K562 (cell line): ENCODE data around the gene CDKN2AIP. TPM values are rescaled to one million over a fixed set of nuclear protein-coding genes. Genes with fewer than 3 reads are reported as not detected.
A peak's percentile ranks its signal among the peaks of the same experiment; 100 is the strongest.

Experiments
- ATAC-seq: fragments of 200-7000 bp; cut with Tn5 transposase; 3 replicates; pipeline ENCODE4 v1.9.1; 2020; ENCODE audit warnings: moderate library complexity
- BruUV-seq: library from RNA; stranded (reverse); fragments of 400-500 nt; replicated peaks from 2 replicates; lab custom pipeline; 2021; lab: Mats Ljungman, UMichigan
- CTCF ChIA-PET: fragments of 300-600 bp; formaldehyde crosslinking; extraction: SDS; loops from one replicate; lab custom pipeline; 2021; ENCODE audit warnings: low intra/inter-chr PET ratio; lab: Yijun Ruan, JAX
- POLR2A ChIA-PET: fragments of 300-600, 350-650 bp; sonication (Branson Sonifier 250); formaldehyde crosslinking; extraction: SDS; loops from one replicate; lab custom pipeline; 2021; ENCODE audit warnings: antibody characterized with exemption, inconsistent platforms; lab: Yijun Ruan, JAX
- DNase-seq, 4 experiments: peaks; one replicate each; pipeline versions ENCODE4 v3.0.0 to v3.0.0-alpha.2; 2011 to 2018; ENCODE audit warnings: low spot score in 3 of 4, mixed read lengths in 3 of 4; ENCODE audit errors: extremely low read depth in 1 of 4
- FAIRE-seq: peaks from 2 replicates; lab custom pipeline; 2011; peaks lifted over from hg19 to GRCh38; lab: Jason Lieb, UNC
- H2AFZ ChIP-seq: 2 replicates; pipeline ENCODE4 v1.6.0; 2011; ENCODE audit warnings: low read depth, low read length, control low read depth, inconsistent platforms
- H3K27ac ChIP-seq: fragments of 200-600 bp; 3 replicates; pipeline ENCODE4 v1.8.0; 2011; ENCODE audit warnings: low read depth, mild to moderate bottlenecking, control low read depth, inconsistent platforms, low read length, moderate library complexity, mixed read lengths; ENCODE audit errors: extremely low read depth
- H3K27me3 ChIP-seq, 2 experiments: fragments of 300-600 bp in 1 of 2; 2 replicates in 1 of 2; 3 replicates in 1 of 2; pipeline versions ENCODE4 v1.6.0 to v1.8.0; 2011; ENCODE audit warnings: inconsistent platforms in 2 of 2, low read length in 2 of 2, mild to moderate bottlenecking in 1 of 2, mixed read lengths in 1 of 2, moderate library complexity in 1 of 2; ENCODE audit not compliant: control insufficient read depth in 2 of 2, insufficient read depth in 2 of 2
- H3K36me3 ChIP-seq: fragments of 300-600 bp; 3 replicates; pipeline ENCODE4 v1.8.0; 2011; ENCODE audit warnings: mild to moderate bottlenecking, low read length, inconsistent platforms; ENCODE audit not compliant: control insufficient read depth, insufficient read depth
- H3K4me1 ChIP-seq, 2 experiments: fragments of 200-600 bp in 1 of 2; replicated peaks in 1 of 2; 2 replicates in 1 of 2; 3 replicates in 1 of 2; pipeline versions ENCODE4 v1.5.1 to v1.8.0; 2011; ENCODE audit warnings: inconsistent platforms in 2 of 2, low read length in 2 of 2, mild to moderate bottlenecking in 1 of 2, mixed read lengths in 1 of 2, moderate library complexity in 1 of 2; ENCODE audit not compliant: control insufficient read depth in 2 of 2, insufficient read depth in 2 of 2
- H3K4me2 ChIP-seq: 2 replicates; pipeline ENCODE4 v1.6.1; 2011; ENCODE audit warnings: low read length, control low read depth, inconsistent platforms, mixed read lengths; ENCODE audit not compliant: insufficient read depth
- H3K4me3 ChIP-seq: fragments of 200-600 bp; sonication (generic), shearing (Covaris generic); 2 replicates; pipeline ENCODE4 v1.5.1; 2016; ENCODE audit warnings: control low read depth, inconsistent platforms
- H3K79me2 ChIP-seq: fragments of 200-600 bp; 3 replicates; pipeline ENCODE4 v1.8.0; 2011; ENCODE audit warnings: low read length, inconsistent platforms; ENCODE audit not compliant: control insufficient read depth, insufficient read depth
- H3K9ac ChIP-seq, 2 experiments: 2 replicates each; pipeline versions ENCODE4 v1.6.0 to v1.6.1; 2011; ENCODE audit warnings: low read depth in 2 of 2, low read length in 2 of 2, control low read depth in 1 of 2, inconsistent platforms in 1 of 2, mild to moderate bottlenecking in 1 of 2, mixed read lengths in 1 of 2; ENCODE audit not compliant: insufficient read depth in 1 of 2
- H3K9me1 ChIP-seq: one replicate; pipeline ENCODE4 v1.6.0; 2011; ENCODE audit warnings: inconsistent platforms, mild to moderate bottlenecking, low read length, moderate library complexity; ENCODE audit not compliant: control insufficient read depth, insufficient read depth
- H3K9me3 ChIP-seq: replicated peaks from 2 replicates; pipeline ENCODE4 v1.5.1; 2011; ENCODE audit warnings: low read depth, low read length, inconsistent platforms; ENCODE audit not compliant: control insufficient read depth, insufficient read depth
- H4K20me1 ChIP-seq: replicated peaks from 2 replicates; pipeline ENCODE4 v1.6.1; 2011; ENCODE audit warnings: low read length, inconsistent platforms, mixed read lengths; ENCODE audit not compliant: control insufficient read depth, insufficient read depth
- ATF1 ChIP-seq, 2 experiments: fragments of 450-650 bp in 1 of 2; IDR thresholded peaks; 2 replicates each; pipeline ENCODE4 v1.6.1; 2016; ENCODE audit warnings: missing compliant biosample characterization in 1 of 2, missing genetic modification characterization in 1 of 2
- FOXK2 ChIP-seq, 2 experiments: fragments of 450-650 bp; IDR thresholded peaks in 1 of 2; conservative IDR thresholded peaks in 1 of 2; 2 replicates each; pipeline ENCODE4 v1.6.1; 2016; ENCODE audit warnings: low read depth in 2 of 2, mild to moderate bottlenecking in 1 of 2
- GATAD2A ChIP-seq: fragments of 450-650 bp; IDR thresholded peaks from 2 replicates; pipeline ENCODE4 v1.6.1; 2017
- IFI16 ChIP-seq: fragments of 250-450 bp; sonication (Bioruptor Pico); IDR thresholded peaks from 2 replicates; pipeline ENCODE4 v2.1.2; 2022; ENCODE audit warnings: mild to moderate bottlenecking, inconsistent platforms
- MBD2 ChIP-seq: sonication (generic); IDR thresholded peaks from 2 replicates; pipeline ENCODE4 v1.6.1; 2016; ENCODE audit warnings: low read depth, borderline replicate concordance
- ZNF121 ChIP-seq: sonication (generic); formaldehyde crosslinking; conservative IDR thresholded peaks from 2 replicates; pipeline ENCODE4 v1.8.0; 2022; ENCODE audit warnings: missing genetic modification reagents
- WGBS: fragments of 100-300 bp; shearing (Covaris generic); methylation state at CpG from one replicate; pipeline ENCODE4 v1.1.6; 2016; ENCODE audit warnings: low coverage, mixed read lengths; ENCODE audit not compliant: insufficient coverage; ENCODE audit errors: missing lambda C conversion rate; 5-methylcytosine and 5-hydroxymethylcytosine counted together
- in situ Hi-C: fragments of 300-500 bp; cut with MboI; formaldehyde crosslinking; loops from 4 replicates; pipeline ENCODE4 v1.15.0; 2018; ENCODE audit warnings: inconsistent platforms, mixed read lengths
- intact Hi-C: fragments of 100-400 bp; cut with micrococcal nuclease; formaldehyde crosslinking; loops from 2 replicates; pipeline ENCODE4 v1.14.2; 2022
- polyA plus RNA-seq, 8 experiments: library from polyadenylated mRNA; depleted of rRNA in 4 of 8; stranded (reverse) in 5 of 8; unstranded in 3 of 8; fragments of >200 nt; fragmentation: Nextera tagmentation in 2 of 8; fragmentation: Illumina TruSeq in 1 of 8; extraction: Ambion mirVana in 2 of 8; extraction: Trizol in 1 of 8; gene quantifications; 2 replicates each; pipeline versions ENCODE4 v1.2.1 to v1.2.3, GENCODE V29; 2011 to 2014; ENCODE audit warnings: inconsistent platforms in 1 of 8, missing spikeins in 1 of 8
- total RNA-seq, 7 experiments: library from RNA; depleted of rRNA in 6 of 7; stranded (reverse); fragments of >200 nt in 6 of 7; fragmentation: Illumina TruSeq in 2 of 7; extraction: Trizol in 2 of 7; gene quantifications; 2 replicates each; pipeline versions ENCODE4 v1.2.1 to v1.2.3, GENCODE V29; 2011 to 2021; ENCODE audit warnings: low replicate concordance in 1 of 7

The CDKN2AIP gene
- total and polyA plus RNA-seq, 9 of the 15 experiments (the other 6 are each of a cell fraction or from before 2014, with no cell fraction given) = 5.9 to 22.0 (median 19.7) TPM

DNA sequence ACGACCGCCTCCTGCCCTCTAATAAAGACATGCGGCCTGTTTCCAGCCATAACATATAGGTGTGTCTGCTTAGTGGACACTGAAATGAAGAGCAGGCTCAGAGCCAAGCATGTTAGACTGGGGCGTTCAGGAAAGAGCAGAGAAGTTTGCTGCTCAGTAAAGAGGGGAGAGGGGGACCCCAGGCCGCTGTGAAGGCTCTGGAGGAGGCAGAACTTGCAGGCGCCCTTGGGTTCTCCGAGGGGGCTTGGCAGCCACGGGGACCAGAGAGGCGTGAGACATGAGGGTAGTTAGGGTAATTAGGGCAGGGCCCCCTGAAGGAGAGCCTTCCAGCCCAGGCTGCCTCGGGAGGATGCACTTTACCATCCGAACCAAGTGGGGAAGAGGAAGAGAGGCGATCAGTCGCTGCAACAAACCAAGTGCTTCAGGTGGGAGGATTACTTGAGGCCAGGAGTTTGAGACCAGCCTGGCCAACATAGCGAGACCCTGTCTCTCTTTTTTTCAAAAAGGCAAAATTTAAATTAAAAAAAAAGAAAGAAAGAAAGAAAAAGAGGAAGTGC is 46.6 kb upstream of the CDKN2AIP start:
- peak; percentile 15 for FAIRE-seq
- H3K27ac ChIP-seq = peak overlapping the region; percentile 84
- no peaks in the 10 kb centered on the region for H3K36me3 ChIP-seq
- BruUV-seq = no TSS peak
- TF ChIP-seq IFI16 (CRISPR knock-in tag) (no peak), ZNF121 (CRISPR knock-in tag) (peak; percentile 76), ATF1 (CRISPR knock-in tag; IDR thresholded peaks at IDR 0.05) (no peak), ATF1 (tag; IDR thresholded peaks at IDR 0.05) (no peak), FOXK2 (conservative IDR thresholded peaks at IDR 0.05 in 1 of 2, IDR thresholded peaks at IDR 0.05 in 1 of 2; ENCODE audit: low read depth in 2 of 2) (0 out of 4 replicates have a peak, but pooled peaks of 1 of the 2 experiments have one; percentile 28), GATAD2A (no peak), MBD2 (peak; percentile 9; the same call in 1 of the 2 replicates)
- peak overlapping the region; percentile 92 for H2AFZ ChIP-seq
- no peak for DNase-seq
- intact Hi-C loops (loop anchor here (2.0 to 5.0 kb wide), 2 partner anchors 36 to 135 kb away; no protein-coding TSS in a partner anchor), in situ Hi-C loops (no loop called here)
- ChIA-PET CTCF (no interaction called here), POLR2A (interaction anchor here (0.6 to 1.0 kb wide), 2 partner anchors 16 to 42 kb away, joined by 3 read pairs; no protein-coding TSS in a partner anchor)
- peak overlapping the region; percentile 72; the same call in 1 of the 2 replicates for H3K4me2 ChIP-seq
- H3K4me3 ChIP-seq = no peak overlapping the region
- H3K27me3 ChIP-seq = no peaks in the 10 kb centered on the region
- H4K20me1 ChIP-seq = no peaks in the 10 kb centered on the region
- H3K79me2 ChIP-seq = no peaks in the 10 kb centered on the region
- peak overlapping the region; percentile 78 to 94; a peak in 3 of 4 replicates for H3K9ac ChIP-seq
- WGBS = 78% methylated on average over 8 of the region's 14 CpGs
- no peaks in the 10 kb centered on the region for H3K9me3 ChIP-seq
- no peaks in the 10 kb centered on the region for H3K9me1 ChIP-seq
- ATAC-seq = no peak
- H3K4me1 ChIP-seq = peaks cover 34 to 49% of the 10 kb centered on the region in 2 experiments
